Hematopoietic multipotent progenitor cell treated with erythropoietin and hydrocortisone succinate and interleukin-3 and kit ligand, for 8 days (in vitro differentiated cells): ENCODE measurements around the gene SPATA17.

Source experiments
- DNase-seq: peaks from one replicate; pipeline ENCODE4 v3.0.0-alpha.2; 2015

Gene SPATA17

GRCh38 chr1:217861658-217862057 lies 230.5 kb downstream of the SPATA17 start:
- DNase-seq: no peak

- DNase-seq: no peak
Measured at GRCh38 chr1:217867446-217867995, 236.4 kb downstream of the SPATA17 start.

GRCh38 chr1:217871955-217872354 lies 240.8 kb downstream of the SPATA17 start:
- DNase-seq: no peak

GRCh38 chr1:217875229-217875628 lies 244.1 kb downstream of the SPATA17 start:
- no peak for DNase-seq

- no peak for DNase-seq
Measured at GRCh38 chr1:217876401-217876800, 245.3 kb downstream of the SPATA17 start.

GRCh38 chr1:217876896-217877295 lies 245.8 kb downstream of the SPATA17 start:
- no peak for DNase-seq

- DNase-seq: no peak
Measured at GRCh38 chr1:217881131-217881543, 250.0 kb downstream of the SPATA17 start.

- no peak for DNase-seq
Measured at GRCh38 chr1:217881607-217882332, 250.6 kb downstream of the SPATA17 start.

GRCh38 chr1:217885181-217885580 lies 254.0 kb downstream of the SPATA17 start:
- no peak for DNase-seq

- DNase-seq: no peak
Measured at GRCh38 chr1:217888328-217888727, 257.2 kb downstream of the SPATA17 start.

GRCh38 chr1:217889401-217889800 lies 258.3 kb downstream of the SPATA17 start:
- no peak for DNase-seq

- DNase-seq: no peak
Measured at GRCh38 chr1:217891966-217892365, 260.8 kb downstream of the SPATA17 start.

GRCh38 chr1:217892750-217893149 lies 261.6 kb downstream of the SPATA17 start:
- DNase-seq: no peak

- no peak for DNase-seq
Measured at GRCh38 chr1:217895841-217896240, 264.7 kb downstream of the SPATA17 start.

- no peak for DNase-seq
Measured at GRCh38 chr1:217896490-217896889, 265.3 kb downstream of the SPATA17 start.

GRCh38 chr1:217897100-217897499 lies 266.0 kb downstream of the SPATA17 start:
- no peak for DNase-seq

GRCh38 chr1:217899614-217900013 lies 268.5 kb downstream of the SPATA17 start:
- DNase-seq: no peak

GRCh38 chr1:217907504-217907903 lies 276.4 kb downstream of the SPATA17 start:
- no peak for DNase-seq

- DNase-seq: no peak
Measured at GRCh38 chr1:217910203-217910602, 279.1 kb downstream of the SPATA17 start.

- no peak for DNase-seq
Measured at GRCh38 chr1:217910791-217911320, 279.7 kb downstream of the SPATA17 start.

- DNase-seq: no peak
Measured at GRCh38 chr1:217911908-217912307, 280.8 kb downstream of the SPATA17 start.

- DNase-seq: no peak
Measured at GRCh38 chr1:217917281-217917887, 286.2 kb downstream of the SPATA17 start.

GRCh38 chr1:217919683-217920388 lies 288.7 kb downstream of the SPATA17 start:
- no peak for DNase-seq
